Measurements from ENCODE around the gene TRIM23. TPM values are rescaled to one million over a fixed set of nuclear protein-coding genes. Genes with fewer than 3 reads are reported as not detected.

Gene TRIM23
- total and polyA plus RNA-seq, 3 donors from 2014 or later, result 11.0 to 24.8 (median 23.9) TPM

Small RNA genes within 50 kb of the gene (small RNA-seq; reads per million reads assigned to genes)
- 0 reads per million in 2 donors for gene RNU6-540P

Other genes starting within 250 kb of the TRIM23 start
- 10 to 100 TPM; 25.5 to 43.1 TPM for gene ADAMTS6, start 142.4 kb downstream of the TRIM23 start, total RNA-seq
- gene ADAMTS6, start 142.4 kb downstream of the TRIM23 start, polyA plus RNA-seq (ENCODE audit: insufficient read depth, low read depth, low replicate concordance), result 4.1 TPM
- 10 to 100 TPM; 17.0 to 45.9 TPM for gene CENPK, start 61.2 kb downstream of the TRIM23 start, total RNA-seq
- 12.5 TPM for gene CENPK, start 61.2 kb downstream of the TRIM23 start, polyA plus RNA-seq (ENCODE audit: insufficient read depth, low read depth, low replicate concordance)
- gene PPWD1, start 61.0 kb downstream of the TRIM23 start, total RNA-seq, result 10 to 100 TPM; 60.3 to 74.3 TPM
- 32.9 TPM for gene PPWD1, start 61.0 kb downstream of the TRIM23 start, polyA plus RNA-seq (ENCODE audit: insufficient read depth, low read depth, low replicate concordance)
- gene SHLD3, start 694 bp upstream of the TRIM23 start, total RNA-seq, result 1 to 10 TPM; 3.0 to 4.6 TPM
- gene SHLD3, start 694 bp upstream of the TRIM23 start, polyA plus RNA-seq (ENCODE audit: insufficient read depth, low read depth, low replicate concordance), result 3.5 TPM
- gene TRAPPC13, start 694 bp upstream of the TRIM23 start, total RNA-seq, result 10 to 100 TPM; 17.3 to 18.9 TPM
- 22.1 TPM for gene TRAPPC13, start 694 bp upstream of the TRIM23 start, polyA plus RNA-seq (ENCODE audit: insufficient read depth, low read depth, low replicate concordance)
- gene SGTB, start 97.8 kb upstream of the TRIM23 start, total RNA-seq, result 1 to 10 TPM; 3.8 to 4.5 TPM
- gene SGTB, start 97.8 kb upstream of the TRIM23 start, polyA plus RNA-seq (ENCODE audit: insufficient read depth, low read depth, low replicate concordance), result 2.3 TPM
- gene NLN, start 97.9 kb upstream of the TRIM23 start, total RNA-seq, result 10 to 100 TPM in 1 of 2 donors, 1 to 10 TPM in 1; 8.1 to 10.1 TPM
- 6.4 TPM for gene NLN, start 97.9 kb upstream of the TRIM23 start, polyA plus RNA-seq (ENCODE audit: insufficient read depth, low read depth, low replicate concordance)

All from testis (tissue), 3 donors.